Measurements from ENCODE around the gene DOK1.

Gene DOK1

DNA sequence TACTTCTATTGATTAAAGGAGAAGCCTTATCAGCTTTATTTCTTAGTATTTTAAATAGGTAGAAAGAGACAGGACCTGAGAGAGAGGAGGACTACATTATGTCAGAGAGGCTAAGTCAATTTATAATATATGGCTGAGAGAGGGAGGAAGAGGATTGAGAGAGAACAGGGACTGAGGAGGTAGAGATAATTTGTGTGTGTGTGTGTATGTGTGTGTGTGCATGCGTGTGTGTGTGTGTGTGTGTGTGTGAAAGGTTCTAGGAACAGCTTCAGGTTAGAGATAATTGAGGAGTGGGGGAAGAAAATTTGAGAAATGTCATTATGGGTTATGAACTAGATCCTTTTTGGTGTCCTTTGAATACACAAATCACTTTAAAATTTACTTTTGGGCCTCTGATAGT, 15.2 kb downstream of the DOK1 start:
- Mint-ChIP-seq H3K4me3 (no peak overlapping the region), H3K36me3 (peaks cover 2% of the 10 kb centered on the region), H3K27ac (no peak overlapping the region), H3K9me3 (no peaks in the 10 kb centered on the region), H3K4me1 (peaks cover 21% of the 10 kb centered on the region), H3K27me3 (peaks cover 2% of the 10 kb centered on the region)

DNA sequence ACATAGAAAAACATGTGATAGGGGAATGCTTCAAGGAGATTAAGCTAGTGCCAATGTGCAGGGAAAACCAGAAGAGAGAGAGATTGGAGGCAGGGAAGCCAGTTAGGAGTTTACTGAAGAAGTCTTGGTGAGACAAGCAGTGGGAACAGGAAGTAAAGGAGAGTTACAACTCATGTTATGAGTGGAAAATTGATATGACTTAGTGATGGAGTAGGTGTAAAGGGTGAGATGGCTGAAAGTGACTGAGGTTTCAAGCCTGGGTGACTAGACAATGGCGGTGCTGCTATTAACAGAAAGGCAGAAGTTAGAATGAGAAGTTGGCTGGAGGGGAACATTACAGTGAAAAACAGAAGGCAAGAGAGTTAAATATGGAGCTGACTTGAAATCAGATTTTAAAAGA, 16.5 kb downstream of the DOK1 start:
- Mint-ChIP-seq H3K9me3 (no peaks in the 10 kb centered on the region), H3K4me1 (peaks cover 22% of the 10 kb centered on the region), H3K27ac (no peak overlapping the region), H3K36me3 (peaks cover 2% of the 10 kb centered on the region), H3K4me3 (no peak overlapping the region), H3K27me3 (peaks cover 2% of the 10 kb centered on the region)

DNA sequence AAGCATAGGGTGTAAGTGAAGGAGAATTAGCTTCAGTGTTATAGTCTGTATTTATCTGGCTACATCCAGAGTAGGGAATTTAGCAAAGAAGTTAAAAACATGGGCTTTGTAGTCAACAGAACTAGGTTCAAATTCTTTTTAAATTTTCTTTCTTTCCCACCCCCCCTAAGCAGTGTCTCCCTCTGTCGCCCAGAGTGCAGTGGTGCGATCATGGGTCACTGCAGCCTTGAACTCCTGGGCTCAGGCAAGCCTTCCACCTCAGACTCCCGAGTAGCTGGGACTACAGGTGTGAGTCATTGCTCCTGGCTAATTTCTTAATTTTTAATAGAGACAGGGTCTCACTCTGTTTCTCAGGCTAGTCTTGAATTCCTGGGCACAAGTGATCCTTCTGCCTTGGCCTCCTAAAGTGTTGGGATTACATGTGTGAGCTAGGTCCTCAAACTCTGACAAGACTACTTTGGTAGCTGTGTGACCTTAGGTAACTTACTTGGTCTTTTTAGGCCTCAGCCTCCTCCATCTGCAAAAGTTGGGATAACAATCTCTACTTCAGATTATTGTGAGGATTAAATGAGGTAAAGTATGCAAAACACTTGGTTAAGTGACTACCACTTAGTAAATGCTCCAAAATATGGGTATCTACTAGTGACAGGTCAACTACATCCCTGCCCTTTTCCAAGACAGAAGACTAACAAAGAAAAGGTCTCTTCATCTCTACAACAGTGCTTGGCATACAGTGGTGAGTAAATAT, 17.8 kb downstream of the DOK1 start:
- Mint-ChIP-seq H3K27ac (no peak overlapping the region), H3K4me1 (peaks cover 15% of the 10 kb centered on the region), H3K4me3 (no peak overlapping the region), H3K36me3 (peaks cover 2% of the 10 kb centered on the region), H3K27me3 (peaks cover 2% of the 10 kb centered on the region), H3K9me3 (no peaks in the 10 kb centered on the region)

- no peaks in the 10 kb centered on the region for H3K9me3 Mint-ChIP-seq
- peaks cover 2% of the 10 kb centered on the region for H3K36me3 Mint-ChIP-seq
- peak overlapping the region; percentile 83 for H3K27ac Mint-ChIP-seq
- H3K27me3 Mint-ChIP-seq: no peaks in the 10 kb centered on the region
- peaks cover 15% of the 10 kb centered on the region for H3K4me1 Mint-ChIP-seq
- H3K4me3 Mint-ChIP-seq: peak overlapping the region; percentile 68
Observed at GRCh38 chr2:74573747-74574562, 19.4 kb downstream of the DOK1 start.

DNA sequence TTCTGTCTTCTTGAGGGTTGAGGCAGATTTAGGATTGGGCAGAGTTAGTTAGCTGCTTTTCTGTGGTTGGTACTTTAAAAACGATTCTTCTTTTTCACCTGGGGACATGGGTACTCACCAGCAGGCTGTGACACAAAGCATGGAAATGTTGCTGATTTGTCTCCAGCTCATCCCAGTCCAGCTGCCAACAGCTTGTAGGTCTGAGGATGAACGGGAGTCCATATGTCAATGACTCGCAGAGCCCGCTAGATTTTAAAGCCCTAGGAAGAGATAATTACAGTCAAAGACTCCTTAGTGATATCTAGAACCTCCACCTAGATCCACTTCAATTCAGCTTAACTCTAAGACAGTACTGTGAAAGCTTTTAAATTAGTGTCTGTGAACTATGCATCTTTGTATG, 20.8 kb downstream of the DOK1 start:
- no peaks in the 10 kb centered on the region for H3K9me3 Mint-ChIP-seq
- H3K4me3 Mint-ChIP-seq: no peak overlapping the region
- H3K27ac Mint-ChIP-seq: no peak overlapping the region
- H3K36me3 Mint-ChIP-seq: peaks cover 2% of the 10 kb centered on the region
- H3K4me1 Mint-ChIP-seq: peaks cover 15% of the 10 kb centered on the region
- no peaks in the 10 kb centered on the region for H3K27me3 Mint-ChIP-seq

- H3K27me3 Mint-ChIP-seq: no peaks in the 10 kb centered on the region
- peaks cover 2% of the 10 kb centered on the region for H3K36me3 Mint-ChIP-seq
- H3K27ac Mint-ChIP-seq: no peak overlapping the region
- H3K4me3 Mint-ChIP-seq: no peak overlapping the region
- peaks cover 15% of the 10 kb centered on the region for H3K4me1 Mint-ChIP-seq
- no peaks in the 10 kb centered on the region for H3K9me3 Mint-ChIP-seq
Observed at GRCh38 chr2:74576211-74576862, 21.8 kb downstream of the DOK1 start.

GRCh38 chr2:74576863-74577229, 22.3 kb downstream of the DOK1 start:
- Mint-ChIP-seq H3K9me3 (no peaks in the 10 kb centered on the region), H3K4me3 (no peak overlapping the region), H3K36me3 (peaks cover 2% of the 10 kb centered on the region), H3K27me3 (no peaks in the 10 kb centered on the region), H3K4me1 (peaks cover 15% of the 10 kb centered on the region), H3K27ac (no peak overlapping the region)

GRCh38 chr2:74577448-74577847, 22.9 kb downstream of the DOK1 start:
- Mint-ChIP-seq H3K4me3 (no peak overlapping the region), H3K9me3 (no peaks in the 10 kb centered on the region), H3K27ac (no peak overlapping the region), H3K36me3 (peaks cover 2% of the 10 kb centered on the region), H3K27me3 (no peaks in the 10 kb centered on the region), H3K4me1 (peaks cover 15% of the 10 kb centered on the region)

DNA sequence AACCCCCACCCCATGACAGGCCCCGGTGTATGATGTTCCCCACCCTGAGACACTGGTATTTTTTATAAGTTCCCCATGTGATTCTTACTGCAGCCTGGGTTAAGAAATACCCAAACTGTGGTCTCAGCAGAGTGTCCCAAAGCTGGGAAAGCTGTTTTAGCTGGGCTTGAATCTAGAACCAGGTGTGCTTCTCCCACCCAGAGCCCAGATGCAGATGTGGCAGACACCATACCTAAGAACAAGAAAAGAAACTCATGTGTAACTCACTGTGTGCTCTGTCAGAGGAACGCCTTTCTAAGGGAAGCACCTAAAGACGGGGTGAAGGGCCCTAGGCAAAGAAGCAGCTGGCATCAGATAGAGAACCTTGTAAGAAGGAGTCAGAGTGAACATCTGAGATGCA, 23.9 kb downstream of the DOK1 start:
- Mint-ChIP-seq H3K4me3 (no peak overlapping the region), H3K9me3 (no peaks in the 10 kb centered on the region), H3K36me3 (peaks cover 2% of the 10 kb centered on the region), H3K4me1 (peaks cover 15% of the 10 kb centered on the region), H3K27ac (no peak overlapping the region), H3K27me3 (no peaks in the 10 kb centered on the region)

- Mint-ChIP-seq H3K36me3 (no peaks in the 10 kb centered on the region), H3K4me3 (no peak overlapping the region), H3K9me3 (no peaks in the 10 kb centered on the region), H3K27ac (no peak overlapping the region), H3K4me1 (peaks cover 14% of the 10 kb centered on the region), H3K27me3 (no peaks in the 10 kb centered on the region)
Observed at GRCh38 chr2:74581463-74581862, 26.9 kb downstream of the DOK1 start.

GRCh38 chr2:74582184-74582583, 27.7 kb downstream of the DOK1 start:
- H3K36me3 Mint-ChIP-seq: no peaks in the 10 kb centered on the region
- no peaks in the 10 kb centered on the region for H3K9me3 Mint-ChIP-seq
- no peak overlapping the region for H3K27ac Mint-ChIP-seq
- H3K4me1 Mint-ChIP-seq: peaks cover 14% of the 10 kb centered on the region
- H3K27me3 Mint-ChIP-seq: no peaks in the 10 kb centered on the region
- H3K4me3 Mint-ChIP-seq: no peak overlapping the region

GRCh38 chr2:74583504-74583903, 29.0 kb downstream of the DOK1 start:
- H3K4me3 Mint-ChIP-seq: no peak overlapping the region
- H3K27ac Mint-ChIP-seq: no peak overlapping the region
- no peaks in the 10 kb centered on the region for H3K9me3 Mint-ChIP-seq
- peaks cover 14% of the 10 kb centered on the region for H3K4me1 Mint-ChIP-seq
- H3K27me3 Mint-ChIP-seq: no peaks in the 10 kb centered on the region
- no peaks in the 10 kb centered on the region for H3K36me3 Mint-ChIP-seq

DNA sequence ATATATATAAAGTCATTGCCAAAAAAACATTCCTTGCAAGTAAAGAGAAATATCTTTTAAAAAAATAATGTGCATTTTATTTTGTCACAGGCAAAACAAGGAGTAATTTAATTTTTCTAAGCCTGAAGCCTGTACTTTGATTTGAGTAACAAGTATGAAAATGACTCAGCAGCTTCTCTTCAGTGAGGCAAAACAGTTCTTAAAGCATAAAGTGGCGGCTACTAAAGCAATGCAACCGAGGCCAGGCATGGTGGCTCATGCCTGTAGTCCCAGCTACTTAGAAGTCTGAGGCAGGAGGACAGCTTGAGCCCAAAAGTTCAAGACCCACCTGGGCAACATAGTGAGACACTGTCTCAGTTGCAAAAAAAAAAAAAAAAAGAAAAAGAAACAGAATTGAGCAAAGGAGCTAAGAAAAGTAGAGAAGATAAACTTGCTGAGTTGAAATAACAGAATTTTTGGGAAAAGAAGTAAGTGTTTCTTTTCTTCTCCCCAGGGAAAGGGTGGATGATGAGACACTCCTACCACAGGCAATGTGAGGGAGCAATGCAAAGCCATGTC, 29.6 kb downstream of the DOK1 start:
- Mint-ChIP-seq H3K36me3 (no peaks in the 10 kb centered on the region), H3K27ac (no peak overlapping the region), H3K27me3 (no peaks in the 10 kb centered on the region), H3K9me3 (no peaks in the 10 kb centered on the region), H3K4me3 (no peak overlapping the region), H3K4me1 (peaks cover 14% of the 10 kb centered on the region)

DNA sequence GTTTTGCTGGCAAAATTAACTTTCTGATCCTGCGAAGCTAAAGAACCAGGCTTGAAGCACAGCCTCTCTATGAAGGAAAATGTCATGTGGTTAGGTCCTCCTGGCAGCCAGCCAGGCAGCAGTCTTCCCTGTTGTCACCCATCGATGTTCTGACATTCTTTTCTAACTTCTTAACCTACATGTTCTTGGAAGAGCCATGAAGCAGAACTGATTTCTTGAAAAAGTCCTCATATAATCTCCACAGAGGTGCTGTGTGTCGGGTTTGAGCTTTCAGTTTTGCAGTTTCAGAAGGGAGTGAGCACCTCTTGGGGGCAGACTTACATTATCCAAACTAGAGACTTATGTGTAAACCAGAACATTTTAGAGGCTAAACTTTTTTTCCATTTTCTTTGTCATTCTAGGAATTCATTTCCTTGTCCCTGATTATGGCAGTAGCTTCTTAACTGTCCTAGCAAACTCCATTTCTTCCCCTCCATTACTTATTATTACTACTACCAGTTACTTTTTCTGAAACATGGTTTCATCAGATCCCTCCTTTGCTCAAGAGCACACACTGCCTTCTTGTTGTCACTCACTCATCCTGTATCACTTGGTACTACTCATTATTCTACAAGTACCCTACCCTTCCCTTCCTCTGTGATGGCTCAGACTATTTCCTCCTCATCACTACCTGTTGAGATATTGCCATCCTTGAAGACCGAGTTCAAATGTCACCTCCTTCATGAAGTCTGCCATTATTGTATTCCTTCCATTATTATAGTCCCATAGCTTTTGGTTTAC, 31.1 kb downstream of the DOK1 start:
- peaks cover 14% of the 10 kb centered on the region for H3K4me1 Mint-ChIP-seq
- H3K9me3 Mint-ChIP-seq: no peaks in the 10 kb centered on the region
- no peaks in the 10 kb centered on the region for H3K36me3 Mint-ChIP-seq
- H3K27me3 Mint-ChIP-seq: no peaks in the 10 kb centered on the region
- no peak overlapping the region for H3K4me3 Mint-ChIP-seq
- H3K27ac Mint-ChIP-seq: no peak overlapping the region

DNA sequence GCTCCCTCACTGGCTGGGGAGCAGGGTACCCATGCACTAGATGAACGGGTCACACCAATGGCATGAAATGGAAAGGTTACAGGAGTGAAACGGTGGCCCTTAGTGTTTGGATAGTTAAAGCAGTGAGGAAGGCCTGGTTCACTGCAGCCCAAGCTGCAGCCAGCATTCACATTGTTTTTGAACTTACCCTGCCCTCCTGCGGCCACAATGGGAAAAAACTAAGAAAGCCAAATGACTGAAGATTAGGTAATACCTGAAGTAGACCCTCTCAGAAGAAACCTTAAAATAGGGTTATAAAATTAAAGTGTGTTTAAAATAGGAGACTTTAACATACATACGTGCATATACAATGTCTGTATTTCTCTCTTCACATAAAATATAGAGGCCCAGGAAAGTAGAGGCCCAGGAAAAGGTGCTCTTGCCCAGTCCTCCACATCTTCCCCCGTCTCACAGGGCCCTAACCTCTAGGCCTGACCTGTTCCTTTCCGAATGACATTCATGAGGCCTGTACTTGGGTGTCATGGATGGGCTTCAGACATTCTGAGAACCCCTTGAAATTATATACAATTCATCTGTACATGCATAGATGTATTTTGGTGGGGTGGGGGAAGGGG, 33.3 kb downstream of the DOK1 start:
- H3K4me3 Mint-ChIP-seq: no peak overlapping the region
- peaks cover 2% of the 10 kb centered on the region for H3K27me3 Mint-ChIP-seq
- H3K36me3 Mint-ChIP-seq: no peaks in the 10 kb centered on the region
- no peaks in the 10 kb centered on the region for H3K9me3 Mint-ChIP-seq
- H3K27ac Mint-ChIP-seq: peak overlapping the region; percentile 11
- H3K4me1 Mint-ChIP-seq: peaks cover 14% of the 10 kb centered on the region

Data from activated naive CD4-positive, alpha-beta T cell treated with anti-CD3 and anti-CD28 coated beads, Interleukin-2, amount 50 U/mL, for 24 hours (primary cell).